BLaER1 treated with 17β-estradiol and CSF1 and Interleukin-3, amounts not matched to agents 10 nM and 100 nM (cell line): ENCODE results near the gene CHMP2B.
"Not testable (repeated sequence)": the region's sequence is repeated elsewhere in the genome, so short reads cannot be mapped to it uniquely, and the experiment has no call there.

Source experiments
- H3K27ac ChIP-seq, 11 experiments: shearing (Covaris generic); formaldehyde crosslinking; 2 replicates each; pipeline ENCODE4 v1.8.1; 2022
- H3K27me3 ChIP-seq, 11 experiments: shearing (Covaris generic); formaldehyde crosslinking; 2 replicates each; pipeline ENCODE4 v1.8.1; 2022
- H3K36me3 ChIP-seq, 11 experiments: shearing (Covaris generic); formaldehyde crosslinking; 2 replicates each; pipeline ENCODE4 v1.8.1; 2022
- H3K4me1 ChIP-seq, 10 experiments: shearing (Covaris generic); formaldehyde crosslinking; 2 replicates each; pipeline ENCODE4 v1.8.1; 2022
- H3K4me2 ChIP-seq, 11 experiments: shearing (Covaris generic); formaldehyde crosslinking; 2 replicates each; pipeline ENCODE4 v1.8.1; 2022
- H3K4me3 ChIP-seq, 10 experiments: shearing (Covaris generic); formaldehyde crosslinking; 2 replicates each; pipeline ENCODE4 v1.8.1; 2022
- H3K9ac ChIP-seq, 11 experiments: shearing (Covaris generic); formaldehyde crosslinking; 2 replicates each; pipeline ENCODE4 v1.8.1; 2022
- H3K9me3 ChIP-seq, 11 experiments: shearing (Covaris generic); formaldehyde crosslinking; replicated peaks in 1 of 11; 2 replicates each; pipeline ENCODE4 v1.8.1; 2022
- H4K20me1 ChIP-seq, 11 experiments: shearing (Covaris generic); formaldehyde crosslinking; 2 replicates each; pipeline ENCODE4 v1.8.1; 2022
- Cebpa-rat ChIP-seq, 11 experiments: shearing (Covaris generic); IDR thresholded peaks; 2 replicates each; pipeline ENCODE4 v1.8.1; 2022

CHMP2B gene

DNA sequence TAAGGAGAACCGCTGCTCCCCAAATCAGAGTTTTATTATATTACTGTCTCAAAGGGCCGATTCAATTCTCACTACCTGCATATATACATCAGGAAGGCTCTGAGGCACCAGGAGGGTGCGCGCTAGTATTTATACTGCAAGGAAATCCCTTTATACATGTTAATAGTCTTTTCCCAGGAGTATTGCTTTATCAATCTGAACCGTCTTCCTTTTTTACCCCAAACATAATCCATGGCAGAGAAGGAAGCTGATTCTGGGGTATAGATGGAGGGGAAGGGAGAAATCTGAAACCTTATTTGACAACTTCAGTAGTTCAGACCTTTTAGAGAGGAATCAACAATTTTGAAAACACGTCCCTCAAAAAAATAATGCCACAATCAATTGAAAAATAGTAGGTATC, 49.4 kb downstream of the CHMP2B start, which contains the start of gene POU1F1:
Gene POU1F1, minus strand, starts transcription at position 101 of the 400 bp plus-strand sequence. CDS start 122 bp downstream, outside the sequence.
- Histone ChIP-seq H3K27me3 (no peaks in the 10 kb centered on the region), H3K4me1 (peaks cover under 1 to 23% (median 3%) of the 10 kb centered on the region in 10 experiments), H4K20me1 (no peaks in the 10 kb centered on the region), H3K27ac (no peak within 1 kb of the TSS), H3K9me3 (no peaks in the 10 kb centered on the region), H3K36me3 (no peaks in the 10 kb centered on the region), H3K9ac (no peak within 1 kb of the TSS), H3K4me3 (no peak within 1 kb of the TSS), H3K4me2 (no peak within 1 kb of the TSS)
- TF ChIP-seq Cebpa-rat (IDR thresholded peaks at IDR 0.05), result no peak

- Histone ChIP-seq H3K9ac (no peak overlapping the region), H4K20me1 (no peaks in the 10 kb centered on the region), H3K27me3 (no peaks in the 10 kb centered on the region), H3K36me3 (no peaks in the 10 kb centered on the region), H3K4me1 (no peaks in the 10 kb centered on the region), H3K4me3 (no peak overlapping the region), H3K27ac (no peak overlapping the region), H3K4me2 (no peak overlapping the region), H3K9me3 (no peaks in the 10 kb centered on the region)
- TF ChIP-seq Cebpa-rat (IDR thresholded peaks at IDR 0.05), result no peak
Measured at GRCh38 chr3:87287011-87287410, 59.9 kb downstream of the CHMP2B start.

DNA sequence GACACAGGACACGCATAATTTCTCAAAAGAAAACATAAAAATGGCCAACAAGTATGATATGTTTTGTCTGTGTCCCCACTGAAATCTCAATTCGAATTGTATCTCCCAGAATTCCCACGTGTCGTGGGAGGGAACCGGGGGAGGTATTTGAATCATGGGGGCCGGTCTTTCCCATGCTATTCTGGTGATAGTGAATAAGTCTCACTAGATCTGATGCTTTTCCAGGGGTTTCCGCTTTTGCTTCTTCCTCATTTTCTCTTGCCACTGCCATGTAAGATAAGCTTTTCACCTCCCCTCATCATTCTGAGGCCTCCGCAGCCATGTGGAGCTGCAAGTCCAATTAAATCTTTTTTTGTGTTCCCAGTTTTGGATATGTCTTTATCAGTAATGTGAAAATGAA, 61.3 kb downstream of the CHMP2B start:
- TF ChIP-seq Cebpa-rat (IDR thresholded peaks at IDR 0.05), result no peak
- Histone ChIP-seq H3K36me3 (no peaks in the 10 kb centered on the region), H3K9ac (no peak overlapping the region), H3K27ac (no peak overlapping the region), H3K4me3 (no peak overlapping the region), H3K9me3 (no peaks in the 10 kb centered on the region), H3K4me2 (no peak overlapping the region), H4K20me1 (no peaks in the 10 kb centered on the region), H3K4me1 (no peaks in the 10 kb centered on the region), H3K27me3 (no peaks in the 10 kb centered on the region)

GRCh38 chr3:87298111-87298718, 71.1 kb downstream of the CHMP2B start:
- no peak overlapping the region for H3K4me2 ChIP-seq
- no peaks in the 10 kb centered on the region for H3K27me3 ChIP-seq
- H3K9me3 ChIP-seq, result no peaks in the 10 kb centered on the region
- no peaks in the 10 kb centered on the region for H3K36me3 ChIP-seq
- no peak overlapping the region for H3K9ac ChIP-seq
- H3K4me3 ChIP-seq, result no peak overlapping the region
- no peaks in the 10 kb centered on the region for H4K20me1 ChIP-seq
- no peaks in the 10 kb centered on the region for H3K4me1 ChIP-seq
- TF ChIP-seq Cebpa-rat (IDR thresholded peaks at IDR 0.05), result no peak
- H3K27ac ChIP-seq, result no peak overlapping the region

DNA sequence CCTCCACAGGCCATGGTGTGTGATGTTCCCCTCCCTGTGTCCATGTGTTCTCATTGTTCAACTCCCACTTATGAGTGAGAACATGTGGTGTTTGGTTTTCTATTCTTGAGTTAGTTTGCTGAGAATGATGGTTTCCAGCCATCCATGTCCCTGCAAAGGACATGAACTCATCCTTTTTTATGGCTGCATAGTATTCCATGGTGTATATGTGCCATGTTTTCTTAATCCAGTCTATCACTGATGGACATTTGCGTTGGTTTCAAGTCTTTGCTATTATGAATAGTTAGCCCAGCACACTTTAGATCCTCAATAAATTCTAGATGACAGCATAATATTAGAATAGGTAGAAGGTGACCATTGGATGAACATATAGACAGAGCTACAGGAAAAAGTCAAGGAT, 77.9 kb downstream of the CHMP2B start:
- H3K27me3 ChIP-seq, result not testable (repeated sequence)

More for the DNA sequence above, 77.9 kb downstream of the CHMP2B start:
- H3K36me3 ChIP-seq, H3K27ac ChIP-seq, H3K4me1 ChIP-seq, H3K4me2 ChIP-seq, H3K9ac ChIP-seq, H3K4me3 ChIP-seq, H4K20me1 ChIP-seq, H3K9me3 ChIP-seq: not testable (repeated sequence)
